Left lung (tissue), 10 donors: Measurements from ENCODE around the gene ADPRS. TPM values are rescaled to one million over a fixed set of nuclear protein-coding genes. Genes with fewer than 3 reads are reported as not detected.

Experiments
- ATAC-seq: fragments of 200-7000 bp; cut with Tn5 transposase; one replicate; pipeline ENCODE4 v1.9.1; 2020; ENCODE audit warnings: moderate library complexity
- DNase-seq, 4 donors: peaks; one replicate each; pipeline ENCODE4 v3.0.0-alpha.2; 2013 to 2020
- H3K27ac ChIP-seq, 2 donors: fragments of 200-600 bp; sonication (generic) in 1 of 2; one replicate each; pipeline versions ENCODE4 v1.5.0 to v1.8.0; 2020 to 2021
- H3K27me3 ChIP-seq, 2 donors: fragments of 200-600 bp; sonication (generic) in 1 of 2; one replicate each; pipeline versions ENCODE4 v1.5.0 to v1.8.0; 2020 to 2021
- H3K36me3 ChIP-seq, 2 donors: fragments of 200-600 bp; sonication (generic) in 1 of 2; one replicate each; pipeline versions ENCODE4 v1.5.0 to v1.8.0; 2020 to 2021
- H3K4me1 ChIP-seq, 2 donors: fragments of 200-600 bp; one replicate each; pipeline ENCODE4 v1.8.0; 2021
- H3K4me3 ChIP-seq, 2 donors: fragments of 200-600 bp; sonication (generic) in 1 of 2; one replicate each; pipeline versions ENCODE4 v1.5.0 to v1.8.0; 2020 to 2021; ENCODE audit warnings: mild to moderate bottlenecking in 1 of 2
- H3K9me3 ChIP-seq, 2 donors: fragments of 200-600 bp; sonication (generic) in 1 of 2; one replicate each; pipeline versions ENCODE4 v1.5.0 to v1.8.0; 2020 to 2021
- CTCF ChIP-seq, 2 donors: fragments of 200-600 bp; sonication (generic) in 1 of 2; IDR thresholded peaks; one replicate each; pipeline versions ENCODE4 v1.5.0 to v1.8.0; 2021; ENCODE audit warnings: antibody characterized with exemption in 2 of 2
- intact Hi-C, 2 donors: fragments of 100-400 bp; cut with DNase I; formaldehyde crosslinking; loops; one replicate each; pipeline versions ENCODE4 v1.11.2 to v1.14.2; 2022
- polyA plus RNA-seq, 6 donors: library from polyadenylated mRNA; unstranded; fragments of 120-200 nt; gene quantifications; one replicate each; pipeline ENCODE4 v1.2.1, GENCODE V29; 2013; ENCODE audit not compliant: insufficient read length in 6 of 6
- total RNA-seq, 2 donors: library from RNA; stranded (reverse); fragmentation: NEBNext Ultra II Directional; extraction: Animal tissue kit (Norgen Biotek cat#: 25700); gene quantifications; one replicate each; pipeline ENCODE4 v1.2.1, GENCODE V29; 2021
- donor health status: DM: no; HTN: yes; CAD: no.
- donor health status: DM: no; HTN: no; CAD: no.

Gene ADPRS
- total and polyA plus RNA-seq, 8 donors = 26.3 to 30.4 (median 28.4) TPM

GRCh38 chr1:36124404-36125128 lies 35.9 kb downstream of the ADPRS start:
- ATAC-seq (no peak), DNase-seq (no peak)
- H3K27ac ChIP-seq = no peak overlapping the region
- intact Hi-C loops = no loop called here
- H3K4me1 ChIP-seq = peaks cover 0 to 35% of the 10 kb centered on the region in 2 donors
- no peaks in the 10 kb centered on the region for H3K36me3 ChIP-seq
- H3K4me3 ChIP-seq = peak overlapping the region in 1 of 2 donors; percentile 23
- TF ChIP-seq CTCF (IDR thresholded peaks at IDR 0.05) = no peak
- H3K27me3 ChIP-seq = peaks cover 0 to 31% of the 10 kb centered on the region in 2 donors
- H3K9me3 ChIP-seq = no peaks in the 10 kb centered on the region

GRCh38 chr1:36125129-36125991 lies 36.7 kb downstream of the ADPRS start, which contains the start of gene COL8A2:
Gene COL8A2, minus strand, starts transcription at chr1:36125222. Its CDS starts 24,980 bp downstream, at chr1:36100242.
- no peak for TF ChIP-seq CTCF (IDR thresholded peaks at IDR 0.05)
- Histone ChIP-seq H3K27me3 (peaks cover 0 to 31% of the 10 kb centered on the region in 2 donors), H3K36me3 (no peaks in the 10 kb centered on the region), H3K27ac (no peak within 1 kb of the TSS), H3K4me1 (peaks cover 0 to 29% of the 10 kb centered on the region in 2 donors), H3K9me3 (no peaks in the 10 kb centered on the region), H3K4me3 (peak within 1 kb of the TSS in 1 of 2 donors; percentile 32)
- intact Hi-C loops = no loop called here
- ATAC-seq (peak; percentile 76), DNase-seq (peak in 3 of 4 donors; percentile 36 to 83 (median 47))

- H3K4me3 ChIP-seq = no peak overlapping the region
- ATAC-seq (no peak), DNase-seq (no peak)
- no peak overlapping the region for H3K27ac ChIP-seq
- H3K9me3 ChIP-seq = no peaks in the 10 kb centered on the region
- TF ChIP-seq CTCF (IDR thresholded peaks at IDR 0.05) = no peak
- intact Hi-C loops = no loop called here
- no peaks in the 10 kb centered on the region for H3K36me3 ChIP-seq
- H3K4me1 ChIP-seq = peaks cover 0 to 29% of the 10 kb centered on the region in 2 donors
- H3K27me3 ChIP-seq = peaks cover 0 to 31% of the 10 kb centered on the region in 2 donors
These were observed 37.5 kb downstream of the ADPRS start for GRCh38 chr1:36126005-36126716.

GRCh38 chr1:36126797-36127500 lies 38.3 kb downstream of the ADPRS start:
- TF ChIP-seq CTCF (IDR thresholded peaks at IDR 0.05) = no peak
- Histone ChIP-seq H3K9me3 (no peaks in the 10 kb centered on the region), H3K27ac (no peak overlapping the region), H3K27me3 (peaks cover 0 to 31% of the 10 kb centered on the region in 2 donors), H3K4me3 (no peak overlapping the region), H3K4me1 (peaks cover 0 to 28% of the 10 kb centered on the region in 2 donors), H3K36me3 (no peaks in the 10 kb centered on the region)
- intact Hi-C loops = no loop called here
- ATAC-seq (no peak), DNase-seq (no peak)
